GM10847 (cell line): ENCODE measurements around the gene KDM4C.

Experiments used
- POLR2A ChIP-seq: IDR thresholded peaks from 2 replicates; pipeline ENCODE4 v1.6.1; 2011; ENCODE audit not compliant: insufficient read length; ENCODE audit errors: extremely low read depth

The KDM4C gene

DNA sequence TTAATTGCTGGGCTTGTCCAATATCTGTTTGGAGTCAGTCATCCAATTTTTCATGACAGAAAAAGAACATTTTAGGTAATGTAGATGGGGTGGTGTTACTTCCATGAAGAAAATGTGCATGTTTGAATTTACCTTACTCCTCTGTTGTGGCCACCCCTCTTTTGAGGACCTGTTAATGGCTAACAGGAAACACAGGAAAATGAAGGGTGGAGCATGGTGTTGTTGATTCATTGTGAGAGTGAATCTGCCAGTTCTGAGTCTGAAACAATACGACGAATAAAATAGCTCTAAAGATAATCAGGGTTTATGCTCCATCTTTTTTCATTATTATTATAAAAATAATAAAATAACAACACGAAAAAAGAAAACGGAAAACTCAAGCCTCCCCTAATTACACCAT is 335.3 kb downstream of the KDM4C start:
- TF ChIP-seq POLR2A = no peak

DNA sequence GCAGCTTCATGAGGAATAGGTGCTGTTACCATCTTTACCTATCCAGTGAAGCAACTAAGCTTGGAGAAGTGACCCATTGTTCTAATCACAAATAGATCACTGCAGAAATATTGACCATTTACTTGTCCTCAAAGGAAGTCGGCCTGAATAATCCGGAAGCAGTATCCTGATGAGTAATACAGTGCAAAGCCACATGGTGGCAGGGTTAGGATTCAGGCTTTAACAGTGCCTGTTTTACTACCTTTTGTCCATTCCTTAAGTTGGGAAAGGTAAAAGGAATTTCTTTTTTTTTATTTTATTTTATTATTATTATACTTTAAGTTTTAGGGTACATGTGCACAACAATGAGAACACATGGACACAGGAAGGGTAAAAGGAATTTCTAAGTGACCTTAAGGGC is 336.3 kb downstream of the KDM4C start:
- TF ChIP-seq POLR2A = no peak

DNA sequence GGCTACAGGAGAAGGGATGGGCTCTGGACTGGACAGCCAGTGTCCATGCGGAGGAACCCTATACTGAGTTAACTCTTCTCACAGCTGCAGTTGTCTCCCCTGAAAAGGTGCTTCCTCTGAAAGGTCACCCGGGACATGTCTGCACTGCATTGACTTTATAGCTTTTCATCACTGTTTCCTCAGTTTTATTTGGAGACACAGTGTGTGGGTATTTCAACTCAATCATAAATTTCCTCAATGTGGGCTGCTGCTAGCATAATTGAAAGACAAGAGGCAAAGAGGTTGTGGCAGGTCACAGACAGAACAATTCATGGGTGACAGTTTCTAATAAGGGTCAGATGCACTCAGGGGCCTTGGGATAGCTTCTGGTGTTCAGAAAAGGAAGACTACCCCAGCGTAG is 336.8 kb downstream of the KDM4C start:
- TF ChIP-seq POLR2A = no peak

DNA sequence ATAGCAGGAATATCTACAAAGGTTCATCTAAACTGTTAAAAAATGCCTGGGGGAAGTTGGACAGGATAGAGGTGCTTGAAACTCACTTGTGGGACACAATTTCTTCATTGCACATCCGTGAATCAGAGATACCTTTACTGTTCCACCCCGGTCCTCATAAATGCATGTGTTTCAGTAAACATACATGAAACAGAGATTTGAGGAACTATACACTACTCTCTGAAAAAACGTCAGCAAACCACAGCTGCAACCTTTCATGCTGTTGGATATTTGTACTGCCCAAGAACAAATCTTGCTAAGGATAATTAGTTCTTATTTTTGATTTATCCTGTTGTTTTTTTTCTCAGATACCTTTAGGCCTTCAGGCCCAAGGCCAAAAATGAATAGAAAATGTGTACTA is 337.3 kb downstream of the KDM4C start:
- no peak for TF ChIP-seq POLR2A

DNA sequence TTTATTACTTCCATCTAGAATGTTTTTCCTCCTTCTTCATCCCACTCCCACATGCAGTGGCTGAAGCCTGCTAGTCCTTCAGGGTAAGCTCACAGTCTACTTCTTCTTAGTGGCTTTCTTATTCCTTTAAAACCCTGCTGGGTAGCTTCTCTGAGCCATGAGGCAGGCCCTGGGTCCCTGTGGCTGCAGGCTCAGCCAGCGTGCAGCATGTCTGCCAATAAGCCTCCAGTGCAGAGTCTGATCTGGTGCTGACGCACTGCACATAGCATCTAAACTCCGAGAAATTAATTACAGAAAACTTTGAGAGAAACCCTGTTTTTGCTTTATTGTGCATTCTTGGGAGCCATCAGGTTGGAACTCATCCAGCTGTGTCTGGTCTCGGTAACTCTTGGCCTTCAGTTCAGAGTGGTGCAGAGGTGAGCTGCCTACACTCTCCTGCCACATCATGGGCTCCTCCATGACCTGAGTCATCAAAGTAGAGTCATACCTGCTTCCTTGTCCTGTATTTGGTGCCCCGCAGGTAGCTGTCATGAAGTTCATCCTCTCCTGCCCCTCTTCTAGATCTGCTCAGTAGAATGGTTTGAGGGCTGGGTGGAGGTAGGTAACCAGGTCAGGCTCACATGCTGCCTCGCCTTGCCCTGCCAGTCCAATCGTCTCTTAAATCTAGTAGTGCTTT is 339.4 kb downstream of the KDM4C start:
- TF ChIP-seq POLR2A = no peak

DNA sequence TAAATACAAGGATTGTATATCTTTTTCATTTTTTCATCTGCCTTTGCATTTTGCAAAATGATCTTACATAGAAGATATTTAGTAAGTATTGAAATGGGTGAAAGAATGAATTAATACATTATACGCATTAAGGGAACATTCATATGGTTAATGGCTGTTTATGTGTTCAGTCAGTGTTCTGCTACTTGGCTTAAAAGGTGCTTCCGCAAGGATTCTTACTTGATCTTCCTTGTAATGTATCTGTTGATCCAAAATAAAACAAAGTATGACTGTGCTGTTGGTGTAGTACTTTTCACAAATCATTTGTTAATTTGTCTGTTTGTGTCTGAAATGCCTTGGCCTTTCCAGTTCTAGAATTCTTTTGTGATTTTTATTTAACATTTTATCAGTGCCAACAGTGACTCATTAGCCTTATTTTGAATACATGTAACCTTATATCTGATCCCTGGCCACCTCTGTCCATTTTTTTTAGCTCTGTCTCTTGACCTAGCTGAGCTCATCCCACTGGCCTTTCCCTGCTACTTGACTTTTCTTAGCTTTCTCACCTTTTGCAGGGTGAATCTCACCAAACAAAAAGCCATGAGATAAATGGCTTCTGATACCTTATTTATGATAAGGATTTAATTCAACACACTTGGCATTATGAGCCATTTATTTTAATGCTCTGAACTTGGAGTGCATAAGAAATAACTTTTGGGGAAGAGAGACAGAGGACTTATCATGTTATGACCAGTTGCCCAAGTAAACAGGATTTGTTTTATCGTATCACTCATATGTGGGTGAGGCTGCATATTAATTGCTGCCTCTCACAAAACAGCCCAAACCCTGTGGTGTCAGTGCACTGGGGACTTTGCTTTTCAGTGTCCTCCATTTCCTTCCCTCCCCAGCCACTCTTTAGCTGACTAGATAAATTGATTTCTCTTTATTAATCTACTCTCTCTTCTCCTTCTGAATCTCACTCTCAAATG is 340.3 kb downstream of the KDM4C start:
- no peak for TF ChIP-seq POLR2A

GRCh38 chr9:7103367-7103766 is 345.6 kb downstream of the KDM4C start:
- no peak for TF ChIP-seq POLR2A

DNA sequence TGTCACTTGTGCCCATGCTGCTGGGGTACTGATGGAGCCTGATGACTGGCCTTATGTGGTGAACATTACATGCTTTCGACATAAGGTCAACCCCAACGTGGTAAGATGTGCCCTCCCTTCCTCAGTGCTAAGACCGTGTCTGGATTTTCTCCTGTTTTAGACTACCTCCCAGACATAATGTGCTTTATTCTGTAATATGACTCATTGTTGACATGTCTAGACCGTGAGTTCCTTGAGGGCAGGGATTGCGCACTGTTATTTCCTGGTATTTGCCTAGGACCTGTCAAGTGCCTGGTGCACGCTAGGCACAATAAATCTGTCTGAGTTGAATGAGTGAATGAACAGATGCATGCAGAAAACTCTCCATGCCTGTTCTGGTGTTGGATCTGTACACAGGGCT is 346.0 kb downstream of the KDM4C start:
- TF ChIP-seq POLR2A = no peak

DNA sequence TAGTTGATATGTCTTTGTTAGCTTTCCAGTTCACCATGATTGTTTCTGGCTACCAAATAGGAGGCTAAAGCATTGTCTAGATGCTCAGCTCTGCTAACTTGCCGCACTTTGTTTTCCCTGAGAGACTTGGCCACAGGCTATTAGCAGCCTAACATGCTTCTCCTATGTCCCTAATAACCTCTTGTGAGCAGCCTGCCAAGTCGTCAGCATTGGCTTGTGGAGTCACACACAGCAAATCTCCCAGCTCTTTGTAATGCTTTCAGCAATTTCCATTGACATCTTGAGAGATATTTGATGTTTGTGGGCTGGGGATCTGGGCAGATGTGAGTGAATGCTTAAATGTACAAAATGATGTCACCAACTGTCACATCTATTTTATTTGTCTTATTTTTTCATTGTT is 346.9 kb downstream of the KDM4C start:
- TF ChIP-seq POLR2A = no peak

- no peak for TF ChIP-seq POLR2A
Measured at GRCh38 chr9:7105095-7105494, 347.3 kb downstream of the KDM4C start.

GRCh38 chr9:7108936-7109335 is 351.2 kb downstream of the KDM4C start:
- TF ChIP-seq POLR2A = no peak

- no peak for TF ChIP-seq POLR2A
Measured at GRCh38 chr9:7111413-7111812, 353.6 kb downstream of the KDM4C start.

DNA sequence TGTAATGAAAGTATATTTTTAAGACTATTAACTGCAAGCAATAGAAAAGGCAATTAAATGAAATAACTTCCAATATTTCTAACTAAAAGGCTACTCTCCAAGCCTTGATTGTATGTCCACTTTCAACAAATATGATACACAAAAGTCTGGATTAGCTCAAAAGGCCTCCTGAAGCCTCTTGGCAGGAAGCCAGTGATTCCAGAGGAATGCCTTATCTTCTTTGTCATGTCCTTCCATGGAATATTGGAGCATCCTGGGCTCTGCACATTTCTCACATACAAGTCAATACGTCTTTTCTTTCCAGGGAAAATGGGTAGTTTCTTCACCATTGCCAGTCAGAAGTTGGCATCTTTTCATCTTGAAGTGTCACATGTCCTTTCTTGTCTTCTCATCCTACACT is 357.8 kb downstream of the KDM4C start:
- TF ChIP-seq POLR2A = no peak

DNA sequence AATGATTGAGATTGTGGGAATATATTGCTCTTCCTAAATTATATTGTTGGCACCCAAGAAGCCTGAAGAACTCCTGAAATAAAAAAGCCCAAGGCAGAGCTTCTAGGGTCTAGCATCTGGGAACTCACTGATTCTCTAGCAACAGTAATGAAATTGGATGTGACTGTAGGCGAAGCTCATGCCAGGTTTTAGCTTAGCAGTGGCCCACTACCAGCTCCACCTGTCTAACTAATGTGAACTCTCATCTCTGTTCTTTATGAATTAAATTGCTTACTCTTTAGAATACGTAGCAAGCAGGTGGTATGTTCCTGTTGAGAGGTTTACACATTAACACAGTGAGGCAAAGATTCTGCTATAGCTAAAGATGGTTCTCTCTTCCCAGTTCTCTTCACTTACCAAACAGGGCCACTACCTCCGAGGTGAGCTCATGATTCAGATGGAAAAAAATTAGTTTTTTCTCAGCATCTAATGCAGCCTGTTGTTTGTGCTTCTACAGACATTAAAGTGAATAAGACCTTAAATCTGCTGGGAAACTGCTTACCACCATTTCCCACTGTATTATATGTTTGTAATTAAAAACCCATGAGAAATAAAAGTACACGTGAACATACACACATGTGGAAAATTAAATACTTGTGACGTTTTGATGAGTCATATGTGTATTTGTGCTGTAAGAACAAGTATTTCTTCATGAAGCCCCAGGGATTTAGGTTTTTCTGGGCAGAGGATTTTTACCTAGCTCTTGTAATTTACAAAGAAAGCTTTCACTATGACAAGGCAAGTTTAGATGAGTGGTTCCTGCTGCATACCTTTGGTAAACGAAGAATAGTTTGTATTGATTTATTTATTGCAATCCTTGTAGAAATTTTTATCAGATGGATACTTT is 360.1 kb downstream of the KDM4C start:
- TF ChIP-seq POLR2A = no peak

DNA sequence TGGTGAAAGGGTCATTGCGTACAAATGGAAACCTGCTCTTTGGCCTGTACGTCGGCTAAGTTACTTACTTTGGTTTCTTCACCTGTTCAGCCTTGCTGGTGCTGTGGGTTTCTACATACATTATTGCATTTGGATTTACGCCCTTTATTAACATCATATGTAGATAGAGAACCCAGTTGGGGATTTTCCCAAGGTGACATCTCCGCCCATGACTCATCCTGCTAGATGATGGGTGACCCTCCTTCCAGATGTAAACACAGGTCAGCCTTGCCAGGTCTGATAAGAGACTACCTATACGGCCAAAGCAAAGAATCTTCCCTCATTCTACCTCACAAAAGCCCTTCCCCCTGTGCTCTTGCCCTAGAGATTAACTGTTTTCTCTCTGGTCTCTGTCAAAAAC is 360.9 kb downstream of the KDM4C start:
- no peak for TF ChIP-seq POLR2A
